Adrenal gland (tissue), 5 donors: ENCODE results near the gene IQSEC1.

Source experiments
- CTCF ChIP-seq, 6 experiments: fragments of 450-650 bp in 4 of 6; fragments of 200-600 bp in 2 of 6; sonication (generic) in 1 of 6; IDR thresholded peaks; 1 replicate in 5 of 6; 2 replicates in 1 of 6; pipeline versions ENCODE4 v1.5.1 to v1.8.0; 2016 to 2021; ENCODE audit warnings: antibody characterized with exemption in 6 of 6, mild to moderate bottlenecking in 2 of 6, moderate library complexity in 1 of 6
- POLR2A ChIP-seq, 2 donors: fragments of 450-650 bp; IDR thresholded peaks; one replicate each; pipeline ENCODE4 v1.6.1; 2017; ENCODE audit warnings: antibody characterized with exemption in 2 of 2, mild to moderate bottlenecking in 2 of 2, moderate library complexity in 1 of 2
- donor health status: DM: no; HTN: no; CAD: no.

DNA sequence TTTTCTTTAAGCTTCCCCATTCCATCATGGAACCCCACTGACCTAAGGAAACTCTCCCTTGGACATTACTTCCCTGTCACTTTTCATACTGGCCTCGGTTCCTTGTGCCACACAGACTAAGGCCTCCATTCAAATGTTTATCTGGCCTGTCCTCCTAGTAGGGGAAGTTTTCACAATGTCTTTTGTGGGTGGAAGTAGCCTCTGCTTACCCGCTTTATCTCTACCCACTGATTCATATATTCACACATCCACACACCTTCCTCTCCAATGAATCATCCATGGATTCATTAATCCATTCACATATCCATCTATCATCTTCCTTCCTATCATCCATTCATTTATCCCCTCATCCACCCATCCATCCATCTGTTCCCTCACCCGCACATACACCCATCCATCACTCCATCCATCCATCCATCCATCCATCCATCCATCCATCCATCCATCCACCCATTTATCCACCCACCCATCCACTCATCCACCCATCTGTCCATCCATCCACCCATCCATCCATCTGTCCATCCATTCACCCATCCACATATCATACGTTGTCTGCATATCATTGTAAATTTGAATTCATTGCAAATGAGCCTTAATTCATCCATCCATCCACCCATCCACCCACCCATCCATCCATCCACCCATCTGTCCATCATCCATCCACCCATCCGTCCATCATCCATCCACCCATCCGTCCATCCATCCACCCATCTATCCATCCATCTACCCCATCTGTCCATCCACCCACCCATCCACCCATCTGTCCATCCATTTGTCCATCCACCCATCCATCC is 49.1 kb downstream of the IQSEC1 start:
- TF ChIP-seq CTCF (IDR thresholded peaks at IDR 0.05) = no peak
- TF ChIP-seq POLR2A (IDR thresholded peaks at IDR 0.05) = no peak
